Measurements from ENCODE around the gene EFCAB7.
"Not testable (repeated sequence)": the region's sequence is repeated elsewhere in the genome, so short reads cannot be mapped to it uniquely, and the experiment has no call there.

The EFCAB7 gene

DNA sequence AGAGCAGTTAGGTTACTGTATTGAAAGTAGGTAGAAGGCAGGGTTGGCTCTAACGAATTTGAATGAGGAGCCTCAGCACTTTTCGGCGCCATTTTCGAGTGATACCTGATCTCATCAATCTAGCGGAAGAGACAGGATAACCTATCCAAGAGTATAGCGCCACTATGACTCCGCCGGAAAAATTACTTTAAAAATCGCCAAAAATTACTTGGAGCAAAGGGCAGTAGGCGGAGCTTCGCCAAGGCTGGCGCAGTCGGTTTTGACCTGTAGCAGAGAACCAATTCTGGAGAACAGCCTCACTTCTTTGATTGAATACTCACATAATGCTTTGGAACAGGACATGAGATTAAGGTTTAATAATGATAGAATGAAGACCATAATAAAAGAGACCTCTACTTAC lies 25.6 kb downstream of the EFCAB7 start:
- DNase-seq (ENCODE audit: low spot score): no peak

DNA sequence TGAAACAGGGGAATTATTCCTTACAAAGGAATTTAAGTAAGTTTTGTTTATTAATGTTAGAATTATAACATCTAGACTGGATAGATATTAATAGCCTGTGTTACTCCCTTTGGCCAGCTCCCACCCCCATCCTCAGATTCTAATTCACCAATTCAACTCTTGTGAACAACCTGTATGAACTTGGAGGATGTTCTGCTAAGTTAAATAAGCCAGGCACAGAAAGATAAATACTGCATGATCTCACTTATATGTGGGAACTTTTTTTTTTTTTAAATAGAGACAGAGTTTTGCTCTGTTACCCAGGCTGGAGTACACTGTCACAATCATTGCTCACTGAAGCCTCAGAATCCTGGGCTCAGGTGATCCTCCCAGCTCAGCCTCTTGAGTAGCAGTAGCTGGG lies 32.2 kb downstream of the EFCAB7 start:
- DNase-seq (ENCODE audit: low spot score): no peak

DNA sequence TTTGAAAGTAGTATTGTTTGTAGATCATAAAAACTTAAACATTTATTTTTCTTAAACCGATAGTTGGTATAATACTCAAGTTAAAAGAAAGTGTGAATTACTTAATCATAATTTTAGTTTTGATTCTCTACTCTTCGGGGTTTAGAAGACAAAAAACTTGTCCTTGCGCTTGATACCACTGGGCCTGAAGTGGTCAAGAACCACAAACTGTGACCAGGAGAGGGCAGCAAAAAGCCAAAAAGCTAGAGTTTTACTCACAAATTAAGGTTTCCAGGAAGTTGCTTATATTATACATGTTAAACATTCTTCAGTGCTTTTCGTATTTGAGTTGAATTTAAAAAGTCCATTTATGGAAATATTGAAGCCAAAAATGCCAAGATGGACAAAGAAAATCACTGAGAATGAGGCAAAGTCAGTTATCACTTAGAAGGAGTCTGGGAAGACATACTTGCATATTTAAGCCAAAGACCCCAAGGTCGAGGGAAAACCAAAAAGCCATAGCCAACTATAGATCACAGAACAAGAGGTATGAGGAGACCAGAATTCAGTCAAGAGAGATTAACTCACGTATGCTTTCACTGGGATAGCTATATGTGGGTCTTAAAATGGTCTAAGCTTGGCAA lies 34.2 kb downstream of the EFCAB7 start:
- DNase-seq (ENCODE audit: low spot score): no peak

DNA sequence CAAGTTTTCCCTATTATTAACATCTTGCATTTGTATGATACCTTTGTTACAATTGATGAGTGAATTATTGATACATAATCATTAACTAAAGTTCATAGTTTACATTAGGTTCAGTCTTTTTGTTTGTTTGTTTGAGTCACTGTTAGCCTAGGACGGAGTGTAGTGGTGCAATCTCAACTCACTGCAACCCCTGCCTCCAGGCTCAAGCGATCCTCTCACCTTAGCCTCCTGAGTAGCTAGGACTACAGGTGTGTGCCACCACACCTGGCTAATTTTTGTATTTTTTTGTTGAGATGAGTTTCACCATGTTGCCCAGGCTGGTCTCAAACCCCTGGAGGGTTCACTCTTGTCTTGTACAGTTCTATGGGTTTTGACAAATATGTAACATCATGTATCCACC lies 36.0 kb downstream of the EFCAB7 start:
- no peak for DNase-seq (ENCODE audit: low spot score)

GRCh38 chr1:63563745-63564144 lies 40.4 kb downstream of the EFCAB7 start:
- DNase-seq (ENCODE audit: low spot score): no peak

DNA sequence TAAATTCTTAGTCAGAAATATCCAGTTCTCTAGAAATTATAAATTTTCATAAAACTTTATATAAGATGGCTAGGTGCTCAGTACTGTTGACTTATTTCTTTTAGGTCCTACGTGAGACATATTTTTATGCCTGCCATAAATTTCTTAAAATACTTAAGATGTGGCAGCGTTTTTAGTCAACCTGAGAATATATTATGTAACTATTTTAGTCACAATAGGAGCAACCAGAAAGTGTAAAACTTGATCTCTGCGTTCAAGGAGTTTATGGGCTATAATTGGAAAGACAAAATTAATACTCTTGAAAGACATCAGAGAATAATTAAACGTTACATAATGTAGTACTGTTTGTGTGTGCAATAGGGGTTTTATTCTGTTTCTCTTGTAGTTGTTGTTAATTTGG lies 45.7 kb downstream of the EFCAB7 start:
- no peak for DNase-seq (ENCODE audit: low spot score)

- DNase-seq (ENCODE audit: low spot score): no peak
These were observed 46.5 kb downstream of the EFCAB7 start for GRCh38 chr1:63569640-63570316.

GRCh38 chr1:63572686-63573085 lies 49.4 kb downstream of the EFCAB7 start:
- not testable (repeated sequence) for DNase-seq (ENCODE audit: low spot score)

GRCh38 chr1:63574203-63574796 lies 51.0 kb downstream of the EFCAB7 start:
- not testable (repeated sequence) for DNase-seq (ENCODE audit: low spot score)

DNA sequence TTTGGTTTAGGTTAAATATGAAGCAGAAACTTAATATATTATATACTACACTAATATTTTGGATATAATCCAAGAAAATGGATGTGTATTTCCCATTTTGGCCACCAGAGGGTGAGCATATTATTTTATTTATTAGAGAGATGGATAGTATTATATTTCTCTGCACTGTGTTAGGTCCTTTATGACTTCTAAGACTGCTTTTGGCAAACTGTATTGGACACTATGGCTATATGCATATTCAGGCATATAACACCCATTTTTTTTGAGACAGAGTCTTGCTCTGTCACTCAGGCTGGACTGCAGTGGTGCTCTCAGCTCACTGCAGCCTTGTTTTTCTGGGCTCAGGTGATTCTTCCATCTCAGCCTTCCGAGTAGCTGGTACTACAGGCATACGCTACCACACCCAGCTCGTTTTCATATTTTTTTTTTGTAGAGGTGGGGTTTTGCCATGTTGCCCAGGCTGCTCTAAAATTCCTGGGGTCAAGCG lies 52.1 kb downstream of the EFCAB7 start:
- no peak for DNase-seq (ENCODE audit: low spot score)

DNA sequence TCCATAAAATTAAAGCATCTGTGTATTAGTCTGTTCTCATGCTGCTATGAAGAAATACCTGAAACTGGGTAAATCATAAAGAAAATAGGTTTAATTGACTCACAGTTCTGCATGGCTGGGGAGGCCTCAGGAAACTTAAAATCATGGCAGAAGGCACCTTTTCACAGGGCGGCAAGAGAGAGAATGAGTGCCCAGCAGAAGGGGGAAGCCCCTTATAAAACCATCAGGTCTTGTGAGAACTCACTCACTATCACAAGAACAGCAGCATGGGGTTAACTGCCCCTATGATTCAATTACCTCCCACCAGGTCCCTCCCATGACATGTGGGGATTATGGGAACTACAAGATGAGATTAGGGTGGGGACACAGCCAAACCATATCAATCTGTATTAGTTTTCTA lies 63.0 kb downstream of the EFCAB7 start:
- not testable (repeated sequence) for DNase-seq (ENCODE audit: low spot score)

DNA sequence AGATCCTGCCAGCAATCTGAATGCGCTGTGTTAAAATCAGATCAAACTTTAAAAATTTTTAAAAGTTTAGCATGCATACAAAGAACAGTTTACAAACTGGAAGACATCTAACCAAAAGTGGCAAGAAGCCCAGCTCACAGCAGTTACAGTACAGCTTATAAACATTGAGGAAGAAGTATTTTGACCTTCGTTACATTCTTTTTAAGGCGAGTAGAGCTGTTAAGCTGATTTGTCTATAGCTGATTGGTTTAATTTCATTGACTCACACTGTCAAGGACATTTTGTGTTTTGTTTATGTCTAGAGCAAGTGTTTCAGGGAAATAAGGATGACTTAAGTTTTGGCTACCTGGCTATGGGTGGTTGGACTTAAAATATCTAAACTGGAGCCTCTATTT lies 66.8 kb downstream of the EFCAB7 start:
- DNase-seq (ENCODE audit: low spot score): no peak

GRCh38 chr1:63592536-63593302 lies 69.4 kb downstream of the EFCAB7 start:
- no peak for DNase-seq (ENCODE audit: low spot score)

GRCh38 chr1:63593303-63593885 lies 70.1 kb downstream of the EFCAB7 start, which contains the start of gene PGM1:
TSS of gene PGM1 (plus strand) at chr1:63593411. CDS start at chr1:63593489, 78 bp downstream.
- DNase-seq (ENCODE audit: low spot score): peak; percentile 44

GRCh38 chr1:63593886-63594605 lies 70.7 kb downstream of the EFCAB7 start:
- peak; percentile 23 for DNase-seq (ENCODE audit: low spot score)

DNA sequence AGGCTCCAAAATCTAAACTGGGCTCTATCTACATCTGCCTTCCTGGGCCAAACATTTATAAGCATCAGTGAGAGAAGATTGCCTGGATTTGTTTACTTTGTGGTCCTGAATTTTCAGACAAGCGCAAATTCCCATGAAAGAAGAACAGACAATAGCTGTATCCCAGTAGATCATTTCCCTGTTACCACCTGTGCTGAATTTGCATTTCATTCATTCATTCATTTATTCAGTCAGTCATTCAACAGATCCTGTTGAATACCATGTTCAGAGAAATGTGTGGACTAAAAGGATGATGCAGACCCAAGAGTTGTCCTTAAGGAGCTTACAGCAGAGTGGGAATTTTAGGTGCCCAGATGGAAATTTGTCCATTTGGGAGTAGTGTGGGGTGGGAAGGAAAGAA lies 72.1 kb downstream of the EFCAB7 start:
- no peak for DNase-seq (ENCODE audit: low spot score)

DNA sequence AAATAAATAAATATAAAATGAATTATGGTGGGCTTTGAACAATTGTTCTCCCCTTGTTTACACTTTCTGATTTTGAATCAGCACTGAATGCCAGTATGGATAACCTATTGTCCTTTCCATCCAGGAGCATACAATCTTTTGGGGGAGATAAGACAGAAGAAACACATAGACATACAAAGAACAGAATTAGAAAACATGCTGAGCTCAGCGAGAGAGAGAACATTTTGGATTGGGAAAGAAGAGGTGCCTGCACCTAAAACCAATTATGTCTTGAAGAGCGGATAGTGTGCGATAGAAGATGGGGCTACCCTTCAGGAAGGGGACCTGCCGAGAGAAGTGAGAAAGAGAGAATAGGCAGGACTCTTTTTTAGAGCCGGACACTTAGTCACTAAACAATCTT lies 76.5 kb downstream of the EFCAB7 start:
- DNase-seq (ENCODE audit: low spot score): no peak

GRCh38 chr1:63600248-63600647 lies 76.9 kb downstream of the EFCAB7 start:
- DNase-seq (ENCODE audit: low spot score): no peak

DNA sequence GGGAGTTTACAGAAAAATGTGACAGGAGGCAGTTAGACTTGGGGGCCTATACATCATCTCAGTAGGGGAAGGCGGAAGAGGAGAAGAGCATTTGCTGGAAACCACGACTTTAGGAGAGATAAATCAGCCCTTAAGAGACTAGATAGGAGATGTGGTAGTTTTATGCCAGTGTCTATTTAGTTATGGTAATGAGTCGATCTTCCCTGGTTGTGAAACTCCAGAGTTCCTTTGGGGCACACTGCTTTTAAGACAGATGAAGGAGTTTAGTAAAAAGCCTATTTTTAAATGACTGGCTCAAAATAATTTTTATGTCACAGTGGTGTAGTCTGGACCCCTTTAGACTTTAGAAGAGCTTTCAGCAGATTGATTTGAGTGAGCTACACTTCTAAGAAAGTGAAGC lies 77.7 kb downstream of the EFCAB7 start:
- DNase-seq (ENCODE audit: low spot score): no peak

GRCh38 chr1:63601463-63601862 lies 78.1 kb downstream of the EFCAB7 start:
- DNase-seq (ENCODE audit: low spot score): no peak

DNA sequence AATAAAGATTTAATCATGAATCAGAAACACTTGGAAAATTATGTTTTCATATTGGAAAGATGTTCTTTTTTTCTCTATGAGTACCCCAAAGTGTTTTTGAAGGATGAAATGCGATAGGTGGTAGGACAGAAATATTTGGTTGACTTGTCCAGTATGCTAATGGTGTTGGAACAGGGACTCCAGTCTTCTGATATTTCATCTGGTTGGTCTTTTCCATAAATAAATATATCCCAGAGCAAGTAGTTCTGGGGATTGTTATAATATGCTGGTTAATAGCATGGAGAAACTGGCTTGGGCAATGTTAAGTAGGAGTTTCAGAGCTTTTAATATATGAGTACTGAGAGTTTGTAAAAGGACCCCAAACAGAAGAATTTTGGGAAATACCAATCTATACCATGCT lies 78.6 kb downstream of the EFCAB7 start:
- no peak for DNase-seq (ENCODE audit: low spot score)

DNA sequence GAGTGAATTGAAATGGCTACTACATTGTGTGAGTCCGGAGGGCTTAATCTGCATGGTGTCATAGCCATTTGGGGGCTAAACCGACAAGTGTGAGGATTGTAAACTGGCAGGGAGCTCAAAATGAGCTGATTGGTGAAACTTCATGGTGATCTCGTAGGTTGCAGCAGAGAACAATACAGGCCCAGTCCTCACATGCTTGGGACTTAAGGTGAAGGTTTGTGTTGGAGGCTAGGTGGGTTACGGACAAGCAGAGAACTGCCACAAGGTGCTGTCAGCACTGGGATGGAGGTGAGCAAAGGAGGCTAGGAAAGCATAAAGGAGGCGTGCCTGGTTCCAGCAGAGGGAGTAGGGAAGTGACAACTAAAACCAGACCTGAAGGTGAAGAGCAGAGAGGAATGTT lies 79.3 kb downstream of the EFCAB7 start:
- no peak for DNase-seq (ENCODE audit: low spot score)

All from HuH-7.5 (cell line).